Keratinocyte (primary cell): Measurements from ENCODE around the gene MIEF2. TPM values are rescaled to one million over a fixed set of nuclear protein-coding genes. Genes with fewer than 3 reads are reported as not detected.

ENCODE experiments used
- DNase-seq: peaks from one replicate; pipeline ENCODE4 v3.0.0-alpha.2; 2011; ENCODE audit warnings: low read depth, missing footprints, low spot score
- FAIRE-seq: peaks from 2 replicates; lab custom pipeline; 2011; peaks lifted over from hg19 to GRCh38; lab: Jason Lieb, UNC
- H2AFZ ChIP-seq: 2 replicates; pipeline ENCODE4 v1.6.0; 2012; ENCODE audit warnings: low read length, control low read depth, inconsistent platforms; ENCODE audit not compliant: control insufficient read depth
- H3K27ac ChIP-seq: 2 replicates; pipeline ENCODE4 v1.5.1; 2011; ENCODE audit warnings: low read length; ENCODE audit not compliant: control insufficient read depth, insufficient read depth
- H3K27me3 ChIP-seq: 3 replicates; pipeline ENCODE4 v1.6.0; 2011; ENCODE audit warnings: low read length; ENCODE audit not compliant: control insufficient read depth, insufficient read depth; ENCODE audit errors: extremely low read depth
- H3K36me3 ChIP-seq, 2 experiments: 2 replicates in 1 of 2; 3 replicates in 1 of 2; pipeline ENCODE4 v1.5.1; 2011; ENCODE audit warnings: low read length in 2 of 2, mild to moderate bottlenecking in 1 of 2; ENCODE audit not compliant: control insufficient read depth in 2 of 2, insufficient read depth in 2 of 2; ENCODE audit errors: extremely low read depth in 1 of 2
- H3K4me1 ChIP-seq: 3 replicates; pipeline ENCODE4 v1.5.1; 2011; ENCODE audit warnings: low read length; ENCODE audit not compliant: control insufficient read depth, insufficient read depth; ENCODE audit errors: extremely low read depth
- H3K4me2 ChIP-seq: 3 replicates; pipeline ENCODE4 v1.6.0; 2011; ENCODE audit warnings: low read depth, low read length; ENCODE audit not compliant: control insufficient read depth, insufficient read depth; ENCODE audit errors: extremely low read depth
- H3K4me3 ChIP-seq, 3 experiments: fragments of 200-600 bp in 1 of 3; sonication (generic) in 1 of 3; 2 replicates in 2 of 3; 3 replicates in 1 of 3; pipeline ENCODE4 v1.5.1; 2011 to 2016; ENCODE audit warnings: low read length in 3 of 3, mild to moderate bottlenecking in 3 of 3, control low read depth in 2 of 3, inconsistent platforms in 1 of 3, low read depth in 1 of 3, mixed read lengths in 1 of 3, mixed run types in 1 of 3, moderate library complexity in 1 of 3; ENCODE audit not compliant: control insufficient read depth in 2 of 3, insufficient read depth in 2 of 3; ENCODE audit errors: extremely low read depth in 1 of 3
- H3K79me2 ChIP-seq: 2 replicates; pipeline ENCODE4 v1.6.0; 2012; ENCODE audit warnings: low read length; ENCODE audit not compliant: control insufficient read depth, insufficient read depth
- H3K9ac ChIP-seq: 3 replicates; pipeline ENCODE4 v1.6.0; 2011; ENCODE audit warnings: low read length; ENCODE audit not compliant: control insufficient read depth, insufficient read depth; ENCODE audit errors: extremely low read depth
- H3K9me1 ChIP-seq: 3 replicates; pipeline ENCODE4 v1.6.0; 2011; ENCODE audit warnings: low read length; ENCODE audit not compliant: control insufficient read depth, insufficient read depth; ENCODE audit errors: extremely low read depth
- H3K9me3 ChIP-seq: 2 replicates; pipeline ENCODE4 v1.5.1; 2012; ENCODE audit warnings: low read depth, low read length; ENCODE audit not compliant: control insufficient read depth
- H4K20me1 ChIP-seq: 3 replicates; pipeline ENCODE4 v1.6.0; 2011; ENCODE audit warnings: low read length; ENCODE audit not compliant: control insufficient read depth, insufficient read depth; ENCODE audit errors: extremely low read depth
- CTCF ChIP-seq, 3 experiments: IDR thresholded peaks in 1 of 3; conservative IDR thresholded peaks in 1 of 3; optimal IDR thresholded peaks in 1 of 3; 2 replicates in 2 of 3; 3 replicates in 1 of 3; pipeline versions ENCODE3 to v1.5.1; 2011; ENCODE audit warnings: low read length in 3 of 3, mild to moderate bottlenecking in 3 of 3, moderate library complexity in 2 of 3, control low read depth in 1 of 3, inconsistent platforms in 1 of 3; ENCODE audit not compliant: insufficient read depth in 2 of 3; ENCODE audit errors: extremely low read depth in 1 of 3
- EZH2 ChIP-seq: IDR thresholded peaks from one replicate; pipeline ENCODE4 v1.6.1; 2012; ENCODE audit warnings: inconsistent platforms, mild to moderate bottlenecking, low read length, moderate library complexity
- dilution Hi-C: fragments of 300-500 bp; cut with MboI; formaldehyde crosslinking; loops from one replicate; pipeline ENCODE4 v1.7.0; 2020; ENCODE audit warnings: low sequenced_read_pairs; ENCODE audit not compliant: extremely low pct_ligation_motif_present
- polyA plus RNA-seq, 5 experiments: library from polyadenylated mRNA; depleted of rRNA in 3 of 5; stranded (reverse) in 3 of 5; stranded (forward) in 1 of 5; unstranded in 1 of 5; fragments of >200 nt; gene quantifications; 1 replicate in 1 of 5; 2 replicates in 3 of 5; 3 replicates in 1 of 5; pipeline versions ENCODE4 v1.2.1 to v1.2.3, GENCODE V29; 2011 to 2012; ENCODE audit warnings: missing spikeins in 2 of 5, low read depth in 1 of 5, low replicate concordance in 1 of 5

The MIEF2 gene
- polyA plus RNA-seq, 1 donor (not counting 4 experiments of a cell fraction or from before 2014, with no cell fraction given) = 7.9 TPM

DNA sequence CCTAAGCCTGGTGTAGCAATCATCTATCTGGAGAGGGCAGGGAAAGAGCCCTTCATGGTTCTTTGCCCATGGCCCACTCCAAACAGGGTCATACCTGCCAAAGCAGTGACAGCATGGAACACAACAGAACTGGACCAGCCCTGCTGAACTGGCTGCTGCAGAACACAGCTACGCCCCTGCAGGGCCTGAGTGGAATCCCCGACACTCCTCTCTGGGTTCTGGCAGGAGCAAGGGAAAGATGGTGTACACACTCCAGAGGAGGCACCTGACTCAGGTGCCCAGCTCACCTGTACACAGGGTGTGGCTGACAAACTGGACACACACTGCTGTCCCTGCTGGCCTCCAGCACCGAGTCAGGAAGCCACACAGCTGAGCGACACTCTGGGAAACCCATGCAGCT, 19.8 kb downstream of the MIEF2 start:
- H3K36me3 ChIP-seq = peaks cover 35 to 48% of the 10 kb centered on the region in 2 experiments
- dilution Hi-C loops = no loop called here
- no peaks in the 10 kb centered on the region for H3K27me3 ChIP-seq
- H3K4me3 ChIP-seq = no peak overlapping the region
- H3K9ac ChIP-seq = no peak overlapping the region
- DNase-seq (no peak), FAIRE-seq (no peak)
- no peak overlapping the region for H3K4me2 ChIP-seq
- no peak overlapping the region for H2AFZ ChIP-seq
- H3K79me2 ChIP-seq = no peaks in the 10 kb centered on the region
- no peaks in the 10 kb centered on the region for H3K9me3 ChIP-seq
- H3K4me1 ChIP-seq = no peaks in the 10 kb centered on the region
- no peak overlapping the region for H3K27ac ChIP-seq
- TF ChIP-seq EZH2 (no peak), CTCF (optimal IDR thresholded peaks at IDR 0.05 in 1 of 3, IDR thresholded peaks at IDR 0.05 in 1 of 3, conservative IDR thresholded peaks at IDR 0.05 in 1 of 3; ENCODE audit: extremely low read depth in 1 of 3, insufficient read depth in 2 of 3, low read length in 3 of 3) (no peak)
- no peaks in the 10 kb centered on the region for H4K20me1 ChIP-seq
- no peaks in the 10 kb centered on the region for H3K9me1 ChIP-seq

GRCh38 chr17:18280766-18281371, 20.4 kb downstream of the MIEF2 start:
- Histone ChIP-seq H3K36me3 (peaks cover 37 to 48% of the 10 kb centered on the region in 2 experiments), H3K4me3 (no peak overlapping the region), H4K20me1 (no peaks in the 10 kb centered on the region), H3K9ac (no peak overlapping the region), H3K79me2 (no peaks in the 10 kb centered on the region), H3K4me1 (no peaks in the 10 kb centered on the region), H2AFZ (no peak overlapping the region), H3K4me2 (no peak overlapping the region), H3K27me3 (no peaks in the 10 kb centered on the region), H3K27ac (no peak overlapping the region), H3K9me3 (no peaks in the 10 kb centered on the region), H3K9me1 (no peaks in the 10 kb centered on the region)
- dilution Hi-C loops = no loop called here
- FAIRE-seq (no peak), DNase-seq (no peak)
- TF ChIP-seq CTCF (optimal IDR thresholded peaks at IDR 0.05 in 1 of 3, IDR thresholded peaks at IDR 0.05 in 1 of 3, conservative IDR thresholded peaks at IDR 0.05 in 1 of 3; ENCODE audit: extremely low read depth in 1 of 3, insufficient read depth in 2 of 3, low read length in 3 of 3) (no peak), EZH2 (no peak)
